ES-I3 (cell line): ENCODE measurements around the gene TMED1.
A peak's percentile ranks its signal among the peaks of the same experiment; 100 is the strongest.
"Not testable (repeated sequence)": the region's sequence is repeated elsewhere in the genome, so short reads cannot be mapped to it uniquely, and the experiment has no call there.

Experiments
- H3K36me3 ChIP-seq: 2 replicates; pipeline ENCODE4 v1.6.1; 2013; ENCODE audit warnings: mild to moderate bottlenecking, low read length, control low read depth, moderate library complexity; ENCODE audit not compliant: insufficient read depth
- H3K4me1 ChIP-seq: 2 replicates; pipeline ENCODE4 v1.6.1; 2013; ENCODE audit warnings: mild to moderate bottlenecking, control low read depth, low read length; ENCODE audit not compliant: insufficient read depth
- H3K9ac ChIP-seq: 2 replicates; pipeline ENCODE4 v1.6.1; 2013; ENCODE audit warnings: low read depth, mild to moderate bottlenecking, low read length, moderate library complexity
- H3K9me3 ChIP-seq: 2 replicates; pipeline ENCODE4 v1.6.1; 2013; ENCODE audit warnings: mild to moderate bottlenecking, low read length, moderate library complexity; ENCODE audit not compliant: control insufficient read depth, insufficient read depth

The TMED1 gene

DNA sequence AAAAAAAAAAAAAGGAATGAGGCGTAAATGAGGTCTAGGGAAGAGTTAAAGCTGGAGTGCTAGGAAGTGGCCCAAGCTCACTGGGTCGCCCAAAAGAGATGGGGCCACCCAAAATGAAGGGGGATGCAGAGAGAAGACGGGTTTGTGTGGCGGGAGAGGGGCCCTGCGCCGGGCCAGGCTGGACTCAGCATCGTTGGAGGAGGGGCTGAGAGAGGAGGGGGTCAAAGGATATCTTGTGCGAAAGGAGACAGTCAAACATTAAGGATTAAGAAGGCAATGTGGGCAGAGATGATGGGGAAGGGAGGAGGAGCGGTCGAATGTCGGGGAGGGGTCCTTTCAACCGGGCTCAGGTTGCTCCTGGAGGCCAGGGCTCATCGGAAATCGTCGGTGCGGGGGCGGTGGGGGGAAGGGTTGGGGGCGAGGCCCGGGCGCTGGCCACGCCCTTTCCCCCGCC is 34.5 kb upstream of the TMED1 start:
- Histone ChIP-seq H3K9me3 (no peaks in the 10 kb centered on the region), H3K36me3 (no peaks in the 10 kb centered on the region), H3K4me1 (0 out of 2 replicates have a peak, but pooled peaks cover 4% of the 10 kb centered on the region), H3K9ac (peak overlapping the region; percentile 71)

DNA sequence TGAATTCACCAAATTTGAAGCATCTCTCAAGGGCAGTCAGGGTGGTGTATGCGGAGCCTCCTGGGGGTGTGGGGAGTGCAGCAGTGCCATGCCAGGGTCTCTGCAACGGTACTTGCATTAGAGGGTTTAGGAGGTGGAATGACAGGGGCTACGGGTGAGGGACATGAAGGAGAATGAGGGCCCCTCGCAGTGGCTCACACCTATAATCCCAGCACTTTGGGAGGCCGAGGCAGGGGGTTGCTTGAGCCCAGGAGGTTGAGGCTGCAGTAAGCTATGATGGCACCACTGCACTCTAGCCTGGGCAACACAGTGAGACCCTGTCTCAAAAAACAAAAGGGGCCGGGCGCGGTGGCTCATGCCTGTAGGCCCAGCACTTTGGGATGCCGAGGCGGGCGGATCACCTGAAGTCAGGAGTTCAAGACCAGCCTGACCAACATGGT is 33.9 kb upstream of the TMED1 start:
- H3K9ac ChIP-seq, H3K9me3 ChIP-seq, H3K36me3 ChIP-seq, H3K4me1 ChIP-seq: not testable (repeated sequence)

DNA sequence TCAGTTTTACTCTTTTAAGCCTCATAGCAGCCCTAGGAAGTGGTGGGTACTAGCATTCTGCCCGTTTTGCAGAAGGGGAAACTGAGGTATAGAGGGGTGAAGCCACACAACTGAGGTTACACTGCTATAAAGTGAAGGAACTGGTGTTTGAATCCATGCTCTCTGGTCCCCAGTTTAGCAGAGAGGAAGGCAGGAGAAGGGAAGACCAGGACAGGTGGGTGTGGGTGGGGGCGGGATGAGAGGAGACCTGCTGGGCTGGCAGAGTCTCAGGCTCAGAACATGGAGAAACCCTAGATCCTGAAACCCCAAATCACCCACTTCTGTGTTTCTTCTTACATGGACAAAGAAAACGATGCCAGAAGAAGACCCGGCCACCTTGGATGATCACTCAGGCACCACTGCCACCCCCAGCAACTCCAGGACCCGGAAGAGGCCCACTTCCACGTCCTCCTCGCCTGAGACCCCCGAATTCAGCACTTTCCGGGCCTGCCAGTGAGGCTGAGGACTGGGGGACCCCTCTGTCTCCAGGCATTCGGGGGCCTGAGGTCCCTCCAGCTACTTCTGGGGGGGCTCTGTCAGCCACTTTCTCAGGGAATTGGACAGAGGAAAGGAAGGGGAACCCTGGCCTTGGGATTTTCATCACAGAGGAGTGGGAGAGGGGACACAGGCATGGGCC is 33.0 kb upstream of the TMED1 start:
- Histone ChIP-seq H3K4me1 (0 out of 2 replicates have a peak, but pooled peaks cover 4% of the 10 kb centered on the region), H3K36me3 (no peaks in the 10 kb centered on the region), H3K9ac (no peak overlapping the region), H3K9me3 (no peaks in the 10 kb centered on the region)

- no peak overlapping the region for H3K9ac ChIP-seq
- no peaks in the 10 kb centered on the region for H3K36me3 ChIP-seq
- H3K4me1 ChIP-seq = no peaks in the 10 kb centered on the region; the same call in 1 of the 2 replicates
- no peaks in the 10 kb centered on the region for H3K9me3 ChIP-seq
These were observed 30.5 kb upstream of the TMED1 start for GRCh38 chr19:10866495-10866894.

DNA sequence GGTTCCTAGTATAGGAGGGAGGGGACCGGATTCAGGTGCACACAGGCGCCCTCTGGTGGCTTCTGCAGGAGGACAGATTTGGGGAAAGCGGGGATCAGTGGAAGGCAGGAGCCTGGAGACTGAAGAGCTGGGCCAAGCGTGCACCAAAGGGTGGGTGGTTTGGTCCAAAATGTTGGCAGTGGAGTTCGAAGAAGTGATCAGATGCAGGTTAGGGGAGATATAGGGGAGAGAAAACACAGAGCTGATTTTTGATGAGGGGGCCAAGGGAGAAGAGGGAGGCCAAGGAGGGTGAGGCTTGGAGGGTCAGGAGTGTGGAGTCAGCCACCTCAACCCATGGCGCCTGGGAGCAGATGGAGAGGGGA is 28.5 kb upstream of the TMED1 start:
- no peak overlapping the region for H3K9ac ChIP-seq
- no peaks in the 10 kb centered on the region; the same call in 1 of the 2 replicates for H3K4me1 ChIP-seq

GRCh38 chr19:10863107-10863717 is 27.2 kb upstream of the TMED1 start:
- Histone ChIP-seq H3K9me3 (no peaks in the 10 kb centered on the region), H3K4me1 (no peaks in the 10 kb centered on the region; the same call in 1 of the 2 replicates), H3K9ac (no peak overlapping the region), H3K36me3 (no peaks in the 10 kb centered on the region)

More for the DNA sequence above, 28.5 kb upstream of the TMED1 start:
- Histone ChIP-seq H3K36me3 (no peaks in the 10 kb centered on the region), H3K9me3 (no peaks in the 10 kb centered on the region)

GRCh38 chr19:10862561-10863106 is 26.6 kb upstream of the TMED1 start:
- H3K36me3 ChIP-seq = no peaks in the 10 kb centered on the region
- no peak overlapping the region for H3K9ac ChIP-seq
- no peaks in the 10 kb centered on the region for H3K9me3 ChIP-seq
- H3K4me1 ChIP-seq = no peaks in the 10 kb centered on the region; the same call in 1 of the 2 replicates

GRCh38 chr19:10861103-10861651 is 25.2 kb upstream of the TMED1 start:
- no peak overlapping the region for H3K9ac ChIP-seq
- H3K36me3 ChIP-seq = no peaks in the 10 kb centered on the region
- no peaks in the 10 kb centered on the region; the same call in 1 of the 2 replicates for H3K4me1 ChIP-seq
- H3K9me3 ChIP-seq = no peaks in the 10 kb centered on the region

- Histone ChIP-seq H3K4me1 (no peaks in the 10 kb centered on the region; the same call in 1 of the 2 replicates), H3K9ac (no peak overlapping the region), H3K9me3 (no peaks in the 10 kb centered on the region), H3K36me3 (no peaks in the 10 kb centered on the region)
These were observed 22.3 kb upstream of the TMED1 start for GRCh38 chr19:10858204-10858828.

DNA sequence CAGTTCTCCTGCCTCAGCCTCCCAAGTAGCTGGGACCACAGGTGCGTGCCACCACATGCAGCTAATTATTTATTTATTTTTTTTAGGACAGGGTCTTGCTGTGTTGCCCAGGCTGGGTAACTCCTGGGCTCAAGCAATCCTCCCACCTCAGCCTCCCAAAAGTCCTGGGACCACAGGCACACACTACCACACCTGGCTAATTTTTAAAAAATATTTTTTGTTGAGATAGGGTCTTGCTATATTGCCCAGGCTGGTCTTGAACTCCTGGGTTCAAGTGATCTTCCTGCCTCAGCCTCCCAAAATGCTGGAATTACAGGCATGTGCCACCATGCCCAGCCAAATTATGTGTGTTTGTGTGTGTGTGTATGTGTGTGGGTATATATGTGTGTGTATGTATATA is 20.9 kb upstream of the TMED1 start:
- not testable (repeated sequence) for H3K9ac ChIP-seq, H3K4me1 ChIP-seq, H3K36me3 ChIP-seq, H3K9me3 ChIP-seq

GRCh38 chr19:10855879-10856522 is 20.0 kb upstream of the TMED1 start:
- Histone ChIP-seq H3K9ac (no peak overlapping the region), H3K9me3 (no peaks in the 10 kb centered on the region)

DNA sequence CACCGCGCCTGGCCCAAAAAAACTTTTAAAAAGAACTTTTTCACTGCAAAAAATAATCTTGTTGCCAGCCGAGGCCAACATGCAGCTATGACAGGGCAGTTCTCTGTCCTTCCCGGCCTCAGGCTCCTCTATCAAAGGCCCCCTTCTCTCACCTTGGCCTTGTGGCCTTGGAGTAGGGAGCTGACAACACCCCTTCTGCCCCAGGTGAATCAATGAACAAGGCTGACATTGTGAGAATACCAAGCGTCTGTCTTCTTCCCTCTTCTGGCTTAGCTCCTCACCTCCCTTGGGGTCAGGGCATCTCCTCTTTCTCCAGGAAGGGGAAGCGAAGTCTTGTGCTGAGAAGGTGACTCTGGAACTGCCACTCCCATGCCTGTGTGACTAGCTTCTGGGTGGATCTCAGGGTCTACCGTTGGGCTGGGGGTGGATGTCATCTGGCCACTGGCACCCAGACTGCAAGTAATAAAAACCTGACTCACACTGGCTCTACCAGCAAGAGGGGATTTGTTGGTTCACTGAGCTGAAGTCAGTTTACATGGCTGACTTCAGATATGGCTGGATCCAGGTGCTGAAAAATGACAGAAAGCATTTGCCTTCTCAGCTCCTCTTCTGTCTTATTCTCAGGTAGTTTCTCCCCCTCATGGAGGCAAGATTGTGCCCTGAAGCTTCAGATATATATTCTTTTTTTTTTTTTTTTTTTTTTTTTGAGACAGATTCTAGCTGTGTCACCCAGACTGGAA is 18.5 kb upstream of the TMED1 start:
- Histone ChIP-seq H3K4me1 (no peaks in the 10 kb centered on the region; the same call in 1 of the 2 replicates), H3K9me3 (no peaks in the 10 kb centered on the region), H3K9ac (no peak overlapping the region), H3K36me3 (no peaks in the 10 kb centered on the region)

More at GRCh38 chr19:10855879-10856522, 20.0 kb upstream of the TMED1 start:
- Histone ChIP-seq H3K4me1 (no peaks in the 10 kb centered on the region; the same call in 1 of the 2 replicates), H3K36me3 (no peaks in the 10 kb centered on the region)

DNA sequence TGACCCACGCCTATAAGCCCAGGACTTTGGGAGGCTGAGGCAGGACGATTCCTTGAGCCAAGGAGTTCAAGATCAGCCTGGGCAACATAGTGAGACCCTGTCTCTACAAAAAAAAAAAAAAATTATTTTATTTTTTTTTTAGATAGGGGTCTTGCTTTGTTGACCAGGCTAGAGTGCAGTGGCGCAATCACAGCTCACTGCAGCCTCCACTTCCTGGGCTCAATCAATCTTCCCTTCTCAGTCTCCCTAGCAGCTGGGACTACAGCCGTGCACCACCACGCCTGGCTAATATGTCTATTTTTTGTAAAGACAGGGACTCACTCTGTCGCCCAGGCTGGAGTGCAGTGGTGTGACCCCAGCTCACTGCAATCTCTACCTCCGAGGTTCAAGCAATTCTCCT is 16.9 kb upstream of the TMED1 start:
- no peaks in the 10 kb centered on the region for H3K36me3 ChIP-seq
- no peak overlapping the region for H3K9ac ChIP-seq
- no peaks in the 10 kb centered on the region; the same call in 1 of the 2 replicates for H3K4me1 ChIP-seq
- no peaks in the 10 kb centered on the region for H3K9me3 ChIP-seq
